ENCODE measurements around the gene ZKSCAN5. TPM values are rescaled to one million over a fixed set of nuclear protein-coding genes. Genes with fewer than 3 reads are reported as not detected.

The ZKSCAN5 gene
- total and polyA plus RNA-seq, 2 of the 8 experiments (the other 6 are each of a cell fraction or from before 2014, with no cell fraction given): 5.3 to 13.5 TPM

GRCh38 chr7:99562114-99562784 is 57.8 kb downstream of the ZKSCAN5 start:
- Histone ChIP-seq H4K20me1 (replicated peaks in 1 of 2; ENCODE audit: control insufficient read depth in 1 of 2, insufficient read depth in 2 of 2, low read length in 2 of 2) (peaks cover 0 to 15% of the 10 kb centered on the region in 2 experiments), H3K56ac (replicated peaks; ENCODE audit: insufficient read length, low read depth, low read length) (no peak overlapping the region), H3K79me2 (ENCODE audit: control insufficient read depth in 1 of 2, insufficient read depth in 2 of 2, low read length in 2 of 2) (peaks cover 5 to 38% of the 10 kb centered on the region in 2 experiments), H3K27me3 (replicated peaks in 1 of 4; ENCODE audit: control insufficient read depth in 3 of 4, extremely low read depth in 1 of 4, insufficient read depth in 3 of 4, low read length in 3 of 4) (no peaks in the 10 kb centered on the region), H2AK5ac (ENCODE audit: low read depth, low read length) (no peak overlapping the region), H2BK15ac (ENCODE audit: low read length) (no peak overlapping the region), H4K5ac (ENCODE audit: insufficient read length, low read depth, low read length) (no peak overlapping the region), H3K27ac (ENCODE audit: low read depth, low read length) (no peak overlapping the region), H2BK5ac (ENCODE audit: low read depth, low read length) (no peak overlapping the region), H3K23ac (ENCODE audit: insufficient read length) (no peak overlapping the region), H4K91ac (replicated peaks; ENCODE audit: insufficient read length, low read length) (no peak overlapping the region), H2BK12ac (ENCODE audit: low read depth, low read length) (no peak overlapping the region), H3K36me3 (ENCODE audit: control insufficient read depth in 2 of 4, insufficient read depth in 4 of 4, low read length in 3 of 4) (peaks cover 18 to 55% (median 37%) of the 10 kb centered on the region in 4 experiments), H3K23me2 (ENCODE audit: low read depth, low read length) (peaks cover 3% of the 10 kb centered on the region), H3K79me1 (ENCODE audit: low read depth, low read length) (peaks cover 7% of the 10 kb centered on the region), H3K4me1 (replicated peaks in 1 of 4; ENCODE audit: control insufficient read depth in 3 of 4, insufficient read depth in 4 of 4, low read length in 3 of 4) (peaks cover 0 to 4% (median 0%) of the 10 kb centered on the region in 4 experiments; a peak in 5 of 7 replicates), H2BK120ac (replicated peaks; ENCODE audit: low read depth, low read length) (no peak overlapping the region), H3K4me2 (ENCODE audit: insufficient read depth in 1 of 2, low read depth in 2 of 2, low read length in 2 of 2) (no peak overlapping the region), H3K14ac (ENCODE audit: insufficient read length) (no peak overlapping the region), H3K9ac (replicated peaks in 1 of 4; ENCODE audit: extremely low read depth in 1 of 4, low read depth in 3 of 4, low read length in 3 of 4) (no peak overlapping the region), H2AFZ (ENCODE audit: low read length) (no peak overlapping the region), H3K9me3 (ENCODE audit: insufficient read depth in 2 of 2, low read depth in 1 of 2, low read length in 1 of 2) (no peaks in the 10 kb centered on the region), H4K8ac (ENCODE audit: extremely low read depth, insufficient read depth, low read length) (no peak overlapping the region), H3K4ac (replicated peaks; ENCODE audit: insufficient read length, low read depth, low read length) (no peak overlapping the region), H3K18ac (ENCODE audit: extremely low read depth, low read length) (no peak overlapping the region), H3K4me3 (ENCODE audit: extremely low read depth in 1 of 4, insufficient read depth in 2 of 4, low read depth in 3 of 4, low read length in 4 of 4) (no peak overlapping the region), H2BK20ac (ENCODE audit: low read length) (no peak overlapping the region)
- CTCF ChIA-PET (ENCODE audit: partially characterized antibody): interaction anchor here (0.8 kb wide), 1 partner anchor 41 kb away, joined by 3 read pairs; no protein-coding TSS in a partner anchor
- no peak for TF ChIP-seq RFX5 (IDR thresholded peaks at IDR 0.05; ENCODE audit: borderline replicate concordance, low read depth, low read length)
- no peak for TF ChIP-seq CHD2 (IDR thresholded peaks at IDR 0.05; ENCODE audit: low read length)
- TF ChIP-seq TAF7 (optimal IDR thresholded peaks at IDR 0.05; ENCODE audit: borderline replicate concordance, low read depth, low read length): no peak
- TF ChIP-seq SIX5 (IDR thresholded peaks at IDR 0.05; ENCODE audit: low read depth, low read length): no peak
- TF ChIP-seq RNF2 (IDR thresholded peaks at IDR 0.05; ENCODE audit: borderline replicate concordance, low read depth, low read length, missing control alignments, poor library complexity, severe bottlenecking): no peak
- TF ChIP-seq RBBP5 (IDR thresholded peaks at IDR 0.05; ENCODE audit: borderline replicate concordance, low read depth, low read length): no peak
- TF ChIP-seq PHF8 (conservative IDR thresholded peaks at IDR 0.05; ENCODE audit: low read depth, low read length): no peak
- TF ChIP-seq CTBP2 (IDR thresholded peaks at IDR 0.05; ENCODE audit: borderline replicate concordance, insufficient read depth, insufficient read length, low read length): no peak
- TF ChIP-seq CHD1 (IDR thresholded peaks at IDR 0.05; ENCODE audit: low read depth, low read length): no peak
- TF ChIP-seq TAF1 (IDR thresholded peaks at IDR 0.05; ENCODE audit: low read depth, low read length): no peak
- FAIRE-seq (no peak), DNase-seq (ENCODE audit: low read depth in 1 of 2, low spot score in 2 of 2) (no peak)
- POLR2A ChIA-PET (ENCODE audit: partially characterized antibody): interaction anchor here (0.9 kb wide), 1 partner anchor 11 kb away, joined by 4 read pairs; no protein-coding TSS in a partner anchor
- WGBS, 2 experiments (ENCODE audit: extremely low coverage in 1 of 2, insufficient coverage in 1 of 2, insufficient read length in 1 of 2, insufficient replicate concordance in 2 of 2, low coverage in 1 of 2, low lambda C conversion rate in 2 of 2, missing lambda C conversion rate in 1 of 2): 90% methylated on average over 9 of the region's 9 CpGs; no CpG with 5 or more reads in 1 of the 2 experiments
